ENCODE measurements around the gene DDX1. TPM values are rescaled to one million over a fixed set of nuclear protein-coding genes. Genes with fewer than 3 reads are reported as not detected.
A peak's percentile ranks its signal among the peaks of the same experiment; 100 is the strongest.

The DDX1 gene
- total RNA-seq, 4 donors from 2014 or later, result 63.0 to 85.6 (median 75.2) TPM

DNA sequence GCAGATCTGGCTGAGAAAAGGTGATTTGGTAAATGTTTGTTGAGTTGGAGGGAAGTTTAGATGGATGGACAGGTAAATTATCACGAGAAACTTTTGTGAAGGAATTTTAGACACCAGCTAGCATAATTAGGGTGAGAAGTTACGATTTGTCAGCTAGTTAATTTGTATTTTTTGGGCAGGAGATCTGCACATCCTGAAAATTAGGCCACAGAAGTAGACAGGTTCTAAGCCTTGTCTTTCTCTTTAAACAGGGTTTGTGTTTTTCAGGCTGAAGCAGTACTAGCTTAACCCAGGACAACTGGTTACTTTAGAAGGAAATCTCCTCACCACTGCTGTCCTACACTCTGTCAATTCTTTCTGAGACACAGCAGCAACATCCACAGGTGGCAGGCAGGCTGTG lies 49.1 kb downstream of the DDX1 start:
- Histone ChIP-seq H3K36me3 (no peaks in the 10 kb centered on the region), H3K4me3 (replicated peaks in 1 of 3) (no peak overlapping the region), H3K9me3 (no peaks in the 10 kb centered on the region), H3K4me1 (peaks cover 32 to 44% of the 10 kb centered on the region in 2 donors), H3K27ac (peak overlapping the region; percentile 47 to 56 (median 53)), H3K27me3 (no peaks in the 10 kb centered on the region)
- intact Hi-C loops (cut with DNase I), result no loop called here
- no peak for TF ChIP-seq POLR2A (IDR thresholded peaks at IDR 0.05)
- TF ChIP-seq, protein P1, sequence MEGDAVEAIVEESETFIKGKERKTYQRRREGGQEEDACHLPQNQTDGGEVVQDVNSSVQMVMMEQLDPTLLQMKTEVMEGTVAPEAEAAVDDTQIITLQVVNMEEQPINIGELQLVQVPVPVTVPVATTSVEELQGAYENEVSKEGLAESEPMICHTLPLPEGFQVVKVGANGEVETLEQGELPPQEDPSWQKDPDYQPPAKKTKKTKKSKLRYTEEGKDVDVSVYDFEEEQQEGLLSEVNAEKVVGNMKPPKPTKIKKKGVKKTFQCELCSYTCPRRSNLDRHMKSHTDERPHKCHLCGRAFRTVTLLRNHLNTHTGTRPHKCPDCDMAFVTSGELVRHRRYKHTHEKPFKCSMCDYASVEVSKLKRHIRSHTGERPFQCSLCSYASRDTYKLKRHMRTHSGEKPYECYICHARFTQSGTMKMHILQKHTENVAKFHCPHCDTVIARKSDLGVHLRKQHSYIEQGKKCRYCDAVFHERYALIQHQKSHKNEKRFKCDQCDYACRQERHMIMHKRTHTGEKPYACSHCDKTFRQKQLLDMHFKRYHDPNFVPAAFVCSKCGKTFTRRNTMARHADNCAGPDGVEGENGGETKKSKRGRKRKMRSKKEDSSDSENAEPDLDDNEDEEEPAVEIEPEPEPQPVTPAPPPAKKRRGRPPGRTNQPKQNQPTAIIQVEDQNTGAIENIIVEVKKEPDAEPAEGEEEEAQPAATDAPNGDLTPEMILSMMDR (IDR thresholded peaks at IDR 0.05), result no peak
- 93 to 94% methylated on average over 2 of the region's 2 CpGs for WGBS, 2 donors
- DNase-seq, result no peak

DNA sequence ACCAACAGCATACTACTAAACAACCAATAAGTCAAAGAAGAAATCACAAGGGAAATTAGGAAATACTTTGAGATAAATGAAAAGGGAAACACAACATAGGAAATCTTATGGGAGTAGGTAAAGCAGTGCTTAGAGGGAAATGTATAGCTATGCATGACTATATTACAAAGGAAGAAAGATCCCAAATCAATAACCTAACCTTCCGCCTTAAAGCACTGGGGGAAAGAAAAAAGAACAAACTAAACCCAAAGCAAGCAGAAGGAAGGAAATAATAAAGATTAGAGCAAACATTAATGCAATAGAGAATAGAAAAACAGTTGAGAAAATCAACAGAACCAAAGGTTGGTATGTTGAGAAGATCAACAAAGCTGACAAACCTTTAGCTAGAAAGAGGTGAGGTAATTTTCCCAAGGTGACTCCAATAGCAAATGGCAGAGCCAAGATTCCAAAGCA lies 49.9 kb downstream of the DDX1 start:
- Histone ChIP-seq H3K27me3 (no peaks in the 10 kb centered on the region), H3K27ac (peak overlapping the region in 1 of 3 donors; percentile 35), H3K9me3 (no peaks in the 10 kb centered on the region), H3K36me3 (no peaks in the 10 kb centered on the region), H3K4me3 (replicated peaks in 1 of 3) (no peak overlapping the region), H3K4me1 (peaks cover 32 to 44% of the 10 kb centered on the region in 2 donors)
- TF ChIP-seq, protein P1 (IDR thresholded peaks at IDR 0.05), result no peak
- TF ChIP-seq POLR2A (IDR thresholded peaks at IDR 0.05), result no peak
- DNase-seq, result no peak
- 95 to 96% methylated on average over 1 of the region's 1 CpG for WGBS, 2 donors
- intact Hi-C loops (cut with DNase I), result no loop called here

DNA sequence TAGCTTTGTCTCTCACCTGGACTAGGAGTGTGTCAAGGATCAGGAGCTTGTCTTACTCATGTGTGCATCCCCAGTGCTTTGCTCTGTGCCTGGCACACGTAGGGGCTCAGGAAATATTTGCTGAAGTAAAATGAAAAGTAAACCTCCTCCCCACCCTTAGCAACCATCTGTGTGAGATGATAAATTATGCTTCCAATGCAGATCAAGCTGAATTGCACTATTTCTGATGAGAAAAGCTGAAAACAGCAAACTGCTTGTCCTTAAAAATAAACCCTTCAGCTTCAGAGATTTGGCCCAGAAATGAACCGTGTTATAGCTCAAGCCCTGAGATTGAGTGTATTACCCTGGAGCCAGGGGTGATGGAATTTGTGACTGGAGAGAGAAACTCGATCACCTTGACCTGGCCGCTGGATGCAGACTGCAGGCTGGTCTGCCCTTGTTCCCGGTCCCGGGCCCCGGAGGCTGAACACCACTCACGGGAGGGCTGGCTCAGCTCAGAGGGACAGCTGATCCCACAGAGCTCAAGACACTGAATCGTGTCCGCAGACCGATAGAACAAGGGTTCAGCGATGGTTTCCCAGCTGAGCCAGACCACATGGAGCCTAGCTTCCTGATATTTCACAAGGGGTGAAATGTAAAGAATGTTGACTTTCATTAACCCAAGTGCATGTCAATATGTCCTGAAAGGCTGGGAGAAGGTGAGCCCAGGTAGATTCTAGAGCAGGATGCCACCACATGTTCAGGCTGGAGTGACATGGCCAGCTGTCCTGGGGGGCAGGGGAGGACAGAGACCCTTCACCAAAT lies 50.5 kb downstream of the DDX1 start:
- peak overlapping the region; percentile 35 to 62 (median 58) for H3K27ac ChIP-seq
- WGBS, 2 donors, result 79 to 91% methylated on average over 8 to 12 of the region's 12 CpGs
- H3K4me1 ChIP-seq, result peaks cover 32 to 44% of the 10 kb centered on the region in 2 donors
- no peak overlapping the region for H3K4me3 ChIP-seq (replicated peaks in 1 of 3)
- H3K27me3 ChIP-seq, result no peaks in the 10 kb centered on the region
- intact Hi-C loops (cut with DNase I), result no loop called here
- TF ChIP-seq, protein P1 (IDR thresholded peaks at IDR 0.05), result no peak
- TF ChIP-seq POLR2A (IDR thresholded peaks at IDR 0.05), result no peak
- H3K36me3 ChIP-seq, result no peaks in the 10 kb centered on the region
- no peaks in the 10 kb centered on the region for H3K9me3 ChIP-seq
- DNase-seq, result peak in 1 of 2 donors; percentile 54

DNA sequence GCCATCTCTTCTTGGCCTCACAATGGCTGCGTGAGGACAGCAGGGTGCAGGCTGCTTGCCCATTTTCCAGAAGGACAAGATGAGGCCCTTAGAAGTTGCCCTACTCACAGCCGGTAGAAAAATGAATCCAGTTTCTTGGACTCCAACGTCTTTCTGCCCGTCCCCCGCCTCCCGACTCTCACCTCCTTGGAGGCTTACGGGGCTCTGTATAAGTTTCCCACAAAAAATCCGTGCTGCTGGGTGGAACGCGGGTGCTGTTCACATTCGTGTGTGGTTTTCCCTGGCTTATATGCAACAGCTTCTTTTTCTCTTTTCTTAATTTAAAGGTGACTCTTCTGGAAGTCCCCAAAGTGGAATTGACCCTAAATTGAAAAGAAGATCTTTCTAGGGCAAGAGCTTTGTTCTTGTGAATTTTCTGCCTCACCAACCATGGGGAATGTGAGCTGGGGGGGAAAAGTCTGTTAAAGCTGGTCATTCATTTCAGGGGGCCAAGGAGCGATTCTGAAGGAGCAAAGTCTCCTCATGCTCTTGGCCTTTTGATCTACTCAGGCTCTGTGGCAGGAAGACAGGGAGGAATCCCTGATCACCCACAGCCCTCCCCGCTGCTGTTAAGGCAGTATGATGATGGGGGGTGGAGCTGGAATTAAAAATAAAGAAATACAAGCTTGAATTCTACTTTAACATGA lies 51.3 kb downstream of the DDX1 start:
- H3K9me3 ChIP-seq, result no peaks in the 10 kb centered on the region
- intact Hi-C loops (cut with DNase I), result no loop called here
- H3K36me3 ChIP-seq, result no peaks in the 10 kb centered on the region
- 51 to 73% methylated on average over 13 of the region's 13 CpGs for WGBS, 2 donors
- no peak overlapping the region for H3K4me3 ChIP-seq (replicated peaks in 1 of 3)
- H3K27me3 ChIP-seq, result no peaks in the 10 kb centered on the region
- peaks cover 26 to 38% of the 10 kb centered on the region in 2 donors for H3K4me1 ChIP-seq
- peak overlapping the region; percentile 2 to 62 (median 58) for H3K27ac ChIP-seq
- TF ChIP-seq, protein P1 (IDR thresholded peaks at IDR 0.05), result no peak
- no peak for TF ChIP-seq POLR2A (IDR thresholded peaks at IDR 0.05)
- peak; percentile 41 to 53 for DNase-seq
